Smooth muscle cell of the pulmonary artery (primary cell): ENCODE results near the gene TMEM47. TPM values are rescaled to one million over a fixed set of nuclear protein-coding genes. Genes with fewer than 3 reads are reported as not detected.

Source experiments
- total RNA-seq: library from RNA; depleted of rRNA; stranded (reverse); fragments of >200 nt; gene quantifications from 2 replicates; pipeline ENCODE4 v1.2.3, GENCODE V29; 2014

TMEM47 gene
- total RNA-seq, result 88.7 and 135 TPM in 2 replicates

GRCh38 chrX:34656842-34657725 is at the start of gene TMEM47:
Gene TMEM47 (minus strand): TSS chrX:34657285. CDS start chrX:34657029, 256 bp downstream.

